ENCODE data around the gene ZDHHC19. TPM values are rescaled to one million over a fixed set of nuclear protein-coding genes. Genes with fewer than 3 reads are reported as not detected.

ZDHHC19 gene
- total and polyA plus RNA-seq, 2 experiments from 2014 or later, result 1.3 to 15.7 TPM

DNA sequence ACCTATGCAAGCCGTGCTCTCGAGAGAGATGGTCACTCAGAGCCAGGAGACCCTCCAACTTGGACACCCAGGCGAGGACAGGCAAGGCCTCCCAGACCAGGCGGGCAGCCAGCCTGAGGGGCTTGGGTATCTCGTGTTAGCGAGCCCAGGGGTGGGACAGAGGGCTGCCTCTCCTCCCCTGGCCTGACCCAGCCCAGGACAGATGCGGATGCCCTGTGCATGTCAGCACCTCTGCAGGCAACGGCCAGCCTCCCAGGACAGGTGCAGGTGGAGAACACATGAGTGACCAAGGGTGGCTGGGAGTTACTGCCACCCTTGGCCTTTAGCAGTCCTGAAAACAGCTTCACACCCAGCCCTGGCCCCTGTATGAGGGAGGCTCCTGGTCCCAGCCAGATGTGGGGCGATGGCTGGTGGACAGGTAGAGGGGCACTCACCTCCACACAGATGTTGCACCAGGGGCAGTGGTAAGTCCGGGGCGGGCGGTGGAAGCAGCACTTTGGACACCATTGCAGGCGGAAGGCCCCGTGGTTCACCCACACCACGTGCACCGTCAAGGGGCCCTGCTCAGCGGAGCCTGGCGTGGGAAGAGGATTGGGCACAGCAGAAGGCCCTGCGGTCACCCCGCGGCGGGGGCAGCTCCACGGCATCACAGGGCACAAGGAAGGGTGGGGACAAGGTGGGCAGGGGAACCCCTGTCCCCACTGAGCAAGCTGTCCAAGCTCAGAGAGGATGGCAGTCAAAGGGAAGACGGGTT is 2.1 kb downstream of the ZDHHC19 start:
- no peak for ATAC-seq
- H3K4me1 ChIP-seq (ENCODE audit: insufficient read depth), result no peaks in the 10 kb centered on the region; the same call in 1 of the 2 replicates

DNA sequence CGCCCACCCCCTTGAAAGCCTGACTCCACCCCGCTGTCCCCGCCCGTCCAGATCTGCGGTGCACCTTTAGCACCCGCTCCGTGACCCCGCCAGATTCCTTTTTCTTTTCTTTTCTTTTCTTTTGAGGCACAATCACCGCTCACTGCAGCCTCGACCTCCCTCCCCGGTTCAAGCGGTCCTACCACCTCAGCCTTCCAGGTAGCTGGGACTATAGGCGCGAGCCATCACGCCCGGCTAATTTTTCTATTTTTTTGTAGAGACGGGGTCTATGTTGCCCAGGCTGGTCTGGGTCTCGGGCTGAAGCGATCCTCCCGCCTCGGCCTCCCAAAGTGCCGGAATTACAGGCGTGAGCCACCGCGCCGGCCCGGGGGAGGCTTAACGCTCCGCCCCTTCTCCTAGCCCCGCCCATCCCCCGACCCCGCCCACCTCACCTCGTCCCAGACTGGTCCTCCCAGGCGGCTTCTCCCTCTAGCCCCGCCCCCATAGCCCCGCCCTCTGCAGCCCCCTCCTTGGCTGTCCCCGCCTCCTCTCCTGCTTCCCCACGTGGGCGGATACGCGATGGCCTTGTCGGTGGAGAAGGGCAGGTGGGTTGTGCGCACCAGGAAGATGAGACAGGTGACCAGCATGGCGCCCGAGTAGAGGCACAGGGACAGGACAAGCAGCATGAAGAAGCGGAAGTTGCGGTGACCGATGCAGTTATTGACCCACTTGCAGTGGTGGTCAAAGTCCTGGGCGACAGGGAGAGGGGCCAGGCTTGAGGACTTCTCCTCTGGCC is 3.2 kb downstream of the ZDHHC19 start:
- peak overlapping the region; percentile 100 for H2AFZ ChIP-seq
- no peaks in the 10 kb centered on the region for H3K79me2 ChIP-seq (replicated peaks; ENCODE audit: insufficient read depth)
- DNase-seq (ENCODE audit: low spot score) (peak; percentile 95), ATAC-seq (peak; percentile 75)
- peak overlapping the region; percentile 95 for H3K4me2 ChIP-seq
- H3K4me3 Mint-ChIP-seq, result peak overlapping the region; percentile 78
- no peaks in the 10 kb centered on the region for H4K20me1 ChIP-seq (replicated peaks; ENCODE audit: insufficient read depth)
- peaks cover 20% of the 10 kb centered on the region for H3K27me3 Mint-ChIP-seq (ENCODE audit: insufficient read depth, low read depth, poor library complexity)
- peaks cover 3% of the 10 kb centered on the region; the same call in 2 of the 3 replicates for H3K36me3 Mint-ChIP-seq (ENCODE audit: low read depth)
- H3K27ac Mint-ChIP-seq, result no peak overlapping the region
- peaks cover 11% of the 10 kb centered on the region for H3K4me1 Mint-ChIP-seq
- H3K4me3 ChIP-seq, result peak overlapping the region; percentile 85
- H3F3A ChIP-seq (replicated peaks; ENCODE audit: low read depth), result no peaks in the 10 kb centered on the region
- H3K27me3 ChIP-seq (ENCODE audit: insufficient read depth), result peaks cover 8% of the 10 kb centered on the region; the same call in 1 of the 2 replicates
- TF ChIP-seq ZNF331 (CRISPR knock-in tag; IDR thresholded peaks at IDR 0.05; ENCODE audit: low read depth), result no peak
- TF ChIP-seq, protein P1, sequence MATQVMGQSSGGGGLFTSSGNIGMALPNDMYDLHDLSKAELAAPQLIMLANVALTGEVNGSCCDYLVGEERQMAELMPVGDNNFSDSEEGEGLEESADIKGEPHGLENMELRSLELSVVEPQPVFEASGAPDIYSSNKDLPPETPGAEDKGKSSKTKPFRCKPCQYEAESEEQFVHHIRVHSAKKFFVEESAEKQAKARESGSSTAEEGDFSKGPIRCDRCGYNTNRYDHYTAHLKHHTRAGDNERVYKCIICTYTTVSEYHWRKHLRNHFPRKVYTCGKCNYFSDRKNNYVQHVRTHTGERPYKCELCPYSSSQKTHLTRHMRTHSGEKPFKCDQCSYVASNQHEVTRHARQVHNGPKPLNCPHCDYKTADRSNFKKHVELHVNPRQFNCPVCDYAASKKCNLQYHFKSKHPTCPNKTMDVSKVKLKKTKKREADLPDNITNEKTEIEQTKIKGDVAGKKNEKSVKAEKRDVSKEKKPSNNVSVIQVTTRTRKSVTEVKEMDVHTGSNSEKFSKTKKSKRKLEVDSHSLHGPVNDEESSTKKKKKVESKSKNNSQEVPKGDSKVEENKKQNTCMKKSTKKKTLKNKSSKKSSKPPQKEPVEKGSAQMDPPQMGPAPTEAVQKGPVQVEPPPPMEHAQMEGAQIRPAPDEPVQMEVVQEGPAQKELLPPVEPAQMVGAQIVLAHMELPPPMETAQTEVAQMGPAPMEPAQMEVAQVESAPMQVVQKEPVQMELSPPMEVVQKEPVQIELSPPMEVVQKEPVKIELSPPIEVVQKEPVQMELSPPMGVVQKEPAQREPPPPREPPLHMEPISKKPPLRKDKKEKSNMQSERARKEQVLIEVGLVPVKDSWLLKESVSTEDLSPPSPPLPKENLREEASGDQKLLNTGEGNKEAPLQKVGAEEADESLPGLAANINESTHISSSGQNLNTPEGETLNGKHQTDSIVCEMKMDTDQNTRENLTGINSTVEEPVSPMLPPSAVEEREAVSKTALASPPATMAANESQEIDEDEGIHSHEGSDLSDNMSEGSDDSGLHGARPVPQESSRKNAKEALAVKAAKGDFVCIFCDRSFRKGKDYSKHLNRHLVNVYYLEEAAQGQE (IDR thresholded peaks at IDR 0.05; ENCODE audit: unreplicated experiment), result no peak
- TF ChIP-seq JUNB (IDR thresholded peaks at IDR 0.05; ENCODE audit: unreplicated experiment), result no peak
- peak; percentile 38; the same call in 1 of the 2 replicates for TF ChIP-seq POLR2AphosphoS5 (IDR thresholded peaks at IDR 0.05; ENCODE audit: low read depth)
- H3K9me2 ChIP-seq (ENCODE audit: insufficient read depth), result 0 out of 2 replicates have a peak, but pooled peaks cover 4% of the 10 kb centered on the region
- no peak overlapping the region for H3K27ac ChIP-seq (ENCODE audit: low read depth)
- no peaks in the 10 kb centered on the region for H3K36me3 ChIP-seq (ENCODE audit: insufficient read depth)
- no peaks in the 10 kb centered on the region; the same call in 1 of the 2 replicates for H3K4me1 ChIP-seq (ENCODE audit: insufficient read depth)
- H3K9me3 Mint-ChIP-seq, result peaks cover 4% of the 10 kb centered on the region; the same call in 2 of the 3 replicates

More for the DNA sequence above, 2.1 kb downstream of the ZDHHC19 start:
- H3K4me3 Mint-ChIP-seq, result no peak overlapping the region
- Histone ChIP-seq H4K20me1 (replicated peaks; ENCODE audit: insufficient read depth) (no peaks in the 10 kb centered on the region), H2AFZ (no peak overlapping the region), H3K27ac (ENCODE audit: low read depth) (no peak overlapping the region), H3F3A (replicated peaks; ENCODE audit: low read depth) (0 out of 2 replicates have a peak, but pooled peaks cover 2% of the 10 kb centered on the region), H3K4me3 (no peak overlapping the region), H3K79me2 (replicated peaks; ENCODE audit: insufficient read depth) (no peaks in the 10 kb centered on the region), H3K9me2 (ENCODE audit: insufficient read depth) (0 out of 2 replicates have a peak, but pooled peaks cover 4% of the 10 kb centered on the region), H3K4me2 (no peak overlapping the region), H3K27me3 (ENCODE audit: insufficient read depth) (peaks cover 8% of the 10 kb centered on the region; the same call in 1 of the 2 replicates), H3K36me3 (ENCODE audit: insufficient read depth) (no peaks in the 10 kb centered on the region)
- H3K27me3 Mint-ChIP-seq (ENCODE audit: insufficient read depth, low read depth, poor library complexity), result peaks cover 19% of the 10 kb centered on the region
- peaks cover 3% of the 10 kb centered on the region; the same call in 2 of the 3 replicates for H3K36me3 Mint-ChIP-seq (ENCODE audit: low read depth)
- TF ChIP-seq, protein P1 (IDR thresholded peaks at IDR 0.05; ENCODE audit: unreplicated experiment), result no peak
- TF ChIP-seq CREB1 (CRISPR knock-in tag; IDR thresholded peaks at IDR 0.05; ENCODE audit: low read depth), result no peak
- no peak for TF ChIP-seq EZH2 (IDR thresholded peaks at IDR 0.05; ENCODE audit: low read depth, unreplicated experiment)
- no peak for TF ChIP-seq JUNB (IDR thresholded peaks at IDR 0.05; ENCODE audit: unreplicated experiment)
- no peak for TF ChIP-seq STAT1 (IDR thresholded peaks at IDR 0.05; ENCODE audit: unreplicated experiment)
- H3K27ac Mint-ChIP-seq, result no peak overlapping the region
- H3K9me3 Mint-ChIP-seq, result peaks cover 4% of the 10 kb centered on the region; the same call in 2 of the 3 replicates
- no peak for DNase-seq (ENCODE audit: low spot score)
- H3K4me1 Mint-ChIP-seq, result peaks cover 12% of the 10 kb centered on the region
